ENCODE measurements around the gene PVALB.
A peak's percentile ranks its signal among the peaks of the same experiment; 100 is the strongest.

The PVALB gene

GRCh38 chr22:36757668-36758211 lies 59.1 kb downstream of the PVALB start:
- POLR2A ChIA-PET, result interaction anchor here (0.6 to 1.0 kb wide), 2 partner anchors 9 to 228 kb away, joined by 3 to 4 read pairs; partner anchors contain the start of gene EIF3D

More at GRCh38 chr22:36757668-36758211, 59.1 kb downstream of the PVALB start:
- H3K4me3 ChIP-seq (ENCODE audit: low read depth, low read length), result no peak overlapping the region
- no peak overlapping the region for H3K27ac ChIP-seq (ENCODE audit: extremely low read depth, low read depth, low read length)
- H3K4me1 ChIP-seq (ENCODE audit: control insufficient read depth, insufficient read depth, low read length), result no peaks in the 10 kb centered on the region
- peaks cover 0 to 32% of the 10 kb centered on the region in 2 experiments; a peak in 1 of 3 replicates for H3K36me3 ChIP-seq (ENCODE audit: control insufficient read depth in 2 of 2, insufficient read depth in 1 of 2, low read length in 2 of 2)
- H3K9me3 ChIP-seq (ENCODE audit: control insufficient read depth, insufficient read depth, low read depth, low read length), result no peaks in the 10 kb centered on the region
- CTCF ChIA-PET, result interaction anchor here (0.6 to 4.9 kb wide), 40 partner anchors 11 to 378 kb away, joined by 3 to 64 read pairs (median 4); partner anchors contain the start of gene IFT27
- TF ChIP-seq ZNF501 (tag by site-specific recombination; IDR thresholded peaks at IDR 0.05) (no peak), ZNF549 (tag by site-specific recombination; IDR thresholded peaks at IDR 0.05) (no peak), ZNF335 (tag by site-specific recombination; conservative IDR thresholded peaks at IDR 0.05) (no peak), ZFP41 (tag by site-specific recombination; IDR thresholded peaks at IDR 0.05; ENCODE audit: borderline replicate concordance) (no peak), ZNF843 (tag by site-specific recombination; IDR thresholded peaks at IDR 0.05) (no peak), ZNF138 (tag by site-specific recombination; IDR thresholded peaks at IDR 0.05; ENCODE audit: borderline replicate concordance) (no peak), ZNF16 (tag by site-specific recombination; IDR thresholded peaks at IDR 0.05; ENCODE audit: low read depth) (no peak), ZNF350 (tag by site-specific recombination; IDR thresholded peaks at IDR 0.05) (no peak), TCF7L2 (IDR thresholded peaks at IDR 0.05; ENCODE audit: borderline replicate concordance, low read depth, low read length) (no peak), ZNF555 (tag by site-specific recombination; conservative IDR thresholded peaks at IDR 0.05) (no peak), KLF17 (tag by site-specific recombination; IDR thresholded peaks at IDR 0.05) (0 out of 2 replicates have a peak, but pooled peaks have one; percentile 16), ZNF248 (tag by site-specific recombination; IDR thresholded peaks at IDR 0.05) (no peak), REPIN1 (tag by site-specific recombination; IDR thresholded peaks at IDR 0.05; ENCODE audit: low read depth) (no peak), ZXDB (tag by site-specific recombination; IDR thresholded peaks at IDR 0.05) (no peak), ZBTB21 (tag by site-specific recombination; IDR thresholded peaks at IDR 0.05) (no peak), RBAK (tag by site-specific recombination; IDR thresholded peaks at IDR 0.05) (no peak), ZNF18 (tag by site-specific recombination; IDR thresholded peaks at IDR 0.05) (no peak), CTCF (tag by site-specific recombination; IDR thresholded peaks at IDR 0.05) (peak; percentile 78), BCL6B (tag by site-specific recombination; IDR thresholded peaks at IDR 0.05) (no peak), ZSCAN30 (tag by site-specific recombination; IDR thresholded peaks at IDR 0.05) (peak; percentile 57; the same call in 1 of the 2 replicates), ZNF548 (tag by site-specific recombination; IDR thresholded peaks at IDR 0.05) (no peak), ZNF580 (tag by site-specific recombination; IDR thresholded peaks at IDR 0.05) (no peak), GLIS1 (tag by site-specific recombination; IDR thresholded peaks at IDR 0.05) (peak; percentile 77), ZNF670 (tag by site-specific recombination; IDR thresholded peaks at IDR 0.05; ENCODE audit: low read depth) (no peak), ZNF792 (tag by site-specific recombination; IDR thresholded peaks at IDR 0.05) (no peak), SP2 (tag by site-specific recombination; IDR thresholded peaks at IDR 0.05) (no peak), ZNF658 (tag by site-specific recombination; IDR thresholded peaks at IDR 0.05) (no peak), ZNF37A (tag by site-specific recombination; IDR thresholded peaks at IDR 0.05) (no peak), WT1 (tag by site-specific recombination; IDR thresholded peaks at IDR 0.05) (no peak), ZNF654 (tag by site-specific recombination; IDR thresholded peaks at IDR 0.05; ENCODE audit: low read depth) (peak; percentile 75), ZNF791 (tag by site-specific recombination; IDR thresholded peaks at IDR 0.05) (no peak), ZNF488 (tag by site-specific recombination; IDR thresholded peaks at IDR 0.05) (no peak), ZNF114 (tag by site-specific recombination; IDR thresholded peaks at IDR 0.05) (no peak), ZNF561 (tag by site-specific recombination; IDR thresholded peaks at IDR 0.05; ENCODE audit: borderline replicate concordance) (no peak)

Data from HEK293 (cell line).